Activated gamma-delta T cell treated with Interleukin-2 at 50 U/mL for 16 hours (primary cell): Measurements from ENCODE around the gene CFD.
"Not testable (repeated sequence)": the region's sequence is repeated elsewhere in the genome, so short reads cannot be mapped to it uniquely, and the experiment has no call there.

Experiments used
- DNase-seq: peaks from one replicate; pipeline ENCODE4 v3.0.0-alpha.2; 2020

Gene CFD

DNA sequence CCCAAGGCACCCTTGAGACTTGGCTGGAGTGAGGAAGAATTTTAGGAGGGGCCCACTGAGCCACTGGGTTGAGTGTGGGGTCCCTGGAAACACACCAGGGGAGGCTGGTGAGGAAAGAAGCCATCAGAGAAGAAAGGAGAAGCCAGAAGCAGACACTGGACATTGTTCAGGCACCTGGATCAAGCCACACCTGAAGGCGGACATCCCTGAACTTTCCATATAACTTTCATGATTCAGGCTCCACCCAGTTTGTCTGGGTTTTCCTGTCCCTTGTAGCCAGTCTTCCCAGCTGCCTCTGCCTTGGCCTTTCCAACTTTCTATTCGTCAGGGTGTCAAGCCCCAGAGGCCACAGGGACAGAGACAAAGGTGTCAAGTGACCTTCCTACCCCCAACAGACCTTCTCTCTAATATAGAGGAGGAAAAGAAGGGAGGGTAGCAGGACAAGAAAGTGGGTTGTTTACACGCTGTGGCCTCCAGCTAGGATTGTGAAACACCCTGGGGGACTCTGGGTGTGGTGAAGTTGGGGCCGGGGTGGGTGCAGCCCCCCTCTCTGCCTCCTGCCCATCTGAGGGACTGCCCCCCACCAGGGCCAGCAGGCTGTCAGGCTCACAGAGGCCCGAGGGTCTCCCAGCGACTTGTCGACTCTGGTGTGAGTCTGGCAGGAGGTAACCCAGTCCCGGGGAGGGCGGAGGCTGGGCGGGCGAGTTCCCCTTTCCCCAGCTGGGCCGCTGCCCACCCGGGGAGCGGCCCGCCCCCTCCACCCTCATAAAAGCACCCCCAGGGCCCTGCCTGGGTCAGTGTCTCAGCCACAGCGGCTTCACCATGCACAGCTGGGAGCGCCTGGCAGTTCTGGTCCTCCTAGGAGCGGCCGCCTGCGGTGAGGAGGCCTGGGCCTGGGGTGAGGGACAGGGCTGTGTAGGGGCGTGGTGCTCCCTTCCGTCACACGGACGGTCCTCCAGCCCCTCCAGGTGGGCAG is at the start of gene CFD:
CFD (plus strand) TSS at position 797 of the 976 bp plus-strand sequence; CDS start at position 823, 26 bp downstream.
- no peak for DNase-seq

DNA sequence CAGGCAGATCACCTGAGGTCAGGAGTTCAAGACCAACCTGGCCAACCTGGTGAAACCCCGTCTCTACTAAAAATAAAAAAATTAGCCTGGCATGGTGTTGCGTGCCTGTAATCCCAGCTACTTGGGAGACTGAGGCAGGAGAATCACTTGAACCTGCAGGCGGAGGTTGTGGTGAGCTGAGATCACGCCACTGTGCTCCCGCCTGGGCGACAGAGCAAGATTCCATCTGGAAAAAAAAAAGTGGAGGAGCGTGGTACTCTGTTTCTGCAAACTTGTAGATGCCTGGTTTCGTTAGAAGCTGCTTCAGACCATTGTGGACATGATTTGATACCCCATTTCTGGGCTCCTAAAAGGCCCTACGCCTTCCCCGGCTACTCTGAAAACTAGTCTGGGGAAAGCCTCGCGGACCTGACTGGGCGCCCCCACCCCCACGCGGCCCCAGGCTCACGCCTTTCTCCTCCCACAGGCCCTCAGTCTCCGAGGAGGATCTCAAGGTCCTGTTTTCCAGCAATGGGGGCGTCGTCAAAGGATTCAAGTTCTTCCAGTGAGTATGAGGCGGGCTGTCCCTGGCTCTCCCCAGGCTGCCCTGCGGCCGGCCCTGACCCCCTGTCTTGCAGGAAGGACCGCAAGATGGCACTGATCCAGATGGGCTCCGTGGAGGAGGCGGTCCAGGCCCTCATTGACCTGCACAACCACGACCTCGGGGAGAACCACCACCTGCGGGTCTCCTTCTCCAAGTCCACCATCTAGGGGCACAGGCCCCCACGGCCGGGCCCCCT is 49.2 kb upstream of the CFD start:
- no peak for DNase-seq

DNA sequence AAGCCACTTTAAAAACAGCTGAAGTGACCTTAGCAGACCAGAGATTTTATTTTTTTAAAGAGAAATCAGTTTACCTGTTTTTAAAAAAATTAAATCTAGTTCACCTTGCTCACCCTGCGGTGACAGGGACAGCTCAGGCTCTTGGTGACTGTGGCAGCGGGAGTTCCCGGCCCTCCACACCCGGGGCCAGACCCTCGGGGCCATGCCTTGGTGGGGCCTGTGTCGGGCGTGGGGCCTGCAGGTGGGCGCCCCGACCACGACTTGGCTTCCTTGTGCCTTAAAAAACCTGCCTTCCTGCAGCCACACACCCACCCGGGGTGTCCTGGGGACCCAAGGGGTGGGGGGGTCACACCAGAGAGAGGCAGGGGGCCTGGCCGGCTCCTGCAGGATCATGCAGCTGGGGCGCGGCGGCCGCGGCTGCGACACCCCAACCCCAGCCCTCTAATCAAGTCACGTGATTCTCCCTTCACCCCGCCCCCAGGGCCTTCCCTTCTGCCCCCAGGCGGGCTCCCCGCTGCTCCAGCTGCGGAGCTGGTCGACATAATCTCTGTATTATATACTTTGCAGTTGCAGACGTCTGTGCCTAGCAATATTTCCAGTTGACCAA is 48.5 kb upstream of the CFD start:
- no peak for DNase-seq

DNA sequence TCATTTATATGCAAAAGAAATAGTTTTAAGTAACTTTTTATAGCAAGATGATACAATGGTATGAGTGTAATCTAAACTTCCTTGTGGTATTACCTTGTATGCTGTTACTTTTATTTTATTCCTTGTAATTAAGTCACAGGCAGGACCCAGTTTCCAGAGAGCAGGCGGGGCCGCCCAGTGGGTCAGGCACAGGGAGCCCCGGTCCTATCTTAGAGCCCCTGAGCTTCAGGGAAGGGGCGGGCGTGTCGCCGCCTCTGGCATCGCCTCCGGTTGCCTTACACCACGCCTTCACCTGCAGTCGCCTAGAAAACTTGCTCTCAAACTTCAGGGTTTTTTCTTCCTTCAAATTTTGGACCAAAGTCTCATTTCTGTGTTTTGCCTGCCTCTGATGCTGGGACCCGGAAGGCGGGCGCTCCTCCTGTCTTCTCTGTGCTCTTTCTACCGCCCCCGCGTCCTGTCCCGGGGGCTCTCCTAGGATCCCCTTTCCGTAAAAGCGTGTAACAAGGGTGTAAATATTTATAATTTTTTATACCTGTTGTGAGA is 47.9 kb upstream of the CFD start:
- no peak for DNase-seq

DNA sequence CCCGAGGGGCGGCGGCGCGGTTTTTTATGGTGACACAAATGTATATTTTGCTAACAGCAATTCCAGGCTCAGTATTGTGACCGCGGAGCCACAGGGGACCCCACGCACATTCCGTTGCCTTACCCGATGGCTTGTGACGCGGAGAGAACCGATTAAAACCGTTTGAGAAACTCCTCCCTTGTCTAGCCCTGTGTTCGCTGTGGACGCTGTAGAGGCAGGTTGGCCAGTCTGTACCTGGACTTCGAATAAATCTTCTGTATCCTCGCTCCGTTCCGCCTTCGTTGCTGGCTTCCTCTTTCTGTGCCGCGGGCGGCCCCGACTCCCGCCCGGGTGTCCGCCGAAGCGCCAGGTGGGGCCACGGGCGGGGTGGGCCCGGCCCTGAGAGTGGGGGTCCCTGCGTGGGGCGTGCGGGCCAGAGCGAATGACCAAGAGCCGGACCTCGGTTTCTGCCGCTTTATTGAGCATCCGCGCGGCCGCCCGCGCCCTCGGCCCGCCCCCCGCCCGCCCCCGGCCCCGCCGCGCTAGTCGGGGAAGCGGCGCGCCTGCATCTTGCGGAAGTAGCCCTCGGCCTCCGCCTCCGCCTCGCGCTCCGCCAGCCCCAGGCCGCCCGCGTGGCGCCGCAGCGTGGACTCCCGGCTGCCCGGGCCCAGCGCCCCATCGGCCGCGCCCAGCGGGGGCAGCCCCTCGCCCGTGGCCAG is 47.3 kb upstream of the CFD start:
- no peak for DNase-seq

GRCh38 chr19:812747-813218 is 46.7 kb upstream of the CFD start:
- no peak for DNase-seq

DNA sequence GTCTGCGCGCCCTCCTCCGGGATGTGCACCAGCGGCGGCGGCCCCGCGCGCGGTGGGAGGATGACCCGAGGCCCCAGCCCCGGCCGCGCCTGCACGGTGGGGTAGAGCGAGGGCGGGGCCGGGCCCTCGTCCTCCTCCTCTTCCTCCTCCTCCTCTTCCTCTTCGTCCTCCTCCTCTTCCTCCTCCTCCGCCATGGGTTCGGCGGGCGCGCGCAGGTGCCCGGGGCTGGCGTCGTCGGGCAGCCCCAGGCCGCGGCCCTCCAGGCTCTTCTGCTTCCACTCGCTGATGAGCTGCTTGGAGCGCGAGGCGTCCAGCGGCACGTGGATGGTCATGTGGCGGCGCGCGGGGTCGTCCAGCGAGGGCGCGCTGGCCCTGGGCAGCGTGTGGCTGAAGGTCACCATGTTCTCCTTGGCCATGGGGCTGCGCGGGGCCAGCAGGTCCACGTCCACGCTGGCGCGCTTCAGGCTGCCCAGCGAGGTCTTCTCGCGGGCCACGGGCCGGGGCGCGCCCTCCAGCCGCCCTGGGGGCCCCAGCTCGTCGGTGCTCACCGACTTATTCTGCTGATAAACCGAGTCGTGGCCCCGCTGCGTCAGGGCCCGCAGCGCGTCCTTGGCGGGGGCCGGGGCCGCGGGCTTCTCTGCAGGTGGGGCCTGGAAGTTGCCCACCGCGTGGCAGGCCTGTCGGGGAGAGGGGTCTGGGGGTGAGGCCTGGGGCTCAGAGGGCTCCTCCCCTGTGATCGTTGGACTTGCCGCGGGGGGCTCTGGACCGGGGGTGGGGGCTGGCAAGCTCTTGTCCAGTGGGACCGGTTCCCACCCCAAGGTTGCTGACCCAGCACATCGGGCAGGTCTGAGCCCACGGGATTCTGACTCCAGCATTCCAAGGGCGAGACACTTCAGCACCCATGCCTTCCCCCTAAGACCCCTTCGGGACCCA is 46.0 kb upstream of the CFD start:
- no peak for DNase-seq

- DNase-seq, result no peak
These were observed 45.0 kb upstream of the CFD start for GRCh38 chr19:814152-815078.

DNA sequence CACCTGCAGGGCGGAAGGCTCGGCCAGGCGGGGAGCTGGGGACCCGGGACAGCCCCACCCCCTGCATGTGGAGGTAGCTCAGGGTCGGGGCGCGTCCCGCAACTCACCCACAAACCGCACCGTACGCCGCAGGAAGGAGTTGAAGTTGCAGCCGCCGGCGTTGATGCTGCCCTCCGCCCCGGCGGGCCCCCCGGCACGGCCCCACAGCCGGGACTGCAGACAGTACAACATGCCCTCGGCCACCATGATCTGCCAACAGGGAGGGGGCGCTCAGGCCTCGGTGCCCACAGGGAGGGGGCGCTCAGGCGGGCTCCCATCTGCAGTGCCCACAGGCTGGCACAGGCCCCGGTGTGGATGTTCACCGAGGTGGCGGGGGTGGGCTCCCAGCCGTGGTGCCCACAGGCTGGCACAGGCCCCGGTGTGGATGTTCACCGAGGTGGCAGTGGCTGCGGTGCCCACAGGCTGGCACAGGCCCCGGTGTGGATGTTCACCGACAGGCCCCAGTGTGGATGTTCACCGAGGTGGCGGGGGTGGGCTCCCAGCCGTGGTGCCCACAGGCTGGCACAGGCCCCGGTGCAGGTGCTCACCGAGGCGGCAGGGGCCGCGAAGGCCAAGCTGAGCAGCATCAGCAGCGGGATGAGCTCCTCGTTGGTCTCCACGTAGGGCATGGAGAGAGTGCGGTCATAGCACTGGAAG is 44.2 kb upstream of the CFD start:
- no peak for DNase-seq

- no peak for DNase-seq
These were observed 43.5 kb upstream of the CFD start for GRCh38 chr19:815775-816499.

DNA sequence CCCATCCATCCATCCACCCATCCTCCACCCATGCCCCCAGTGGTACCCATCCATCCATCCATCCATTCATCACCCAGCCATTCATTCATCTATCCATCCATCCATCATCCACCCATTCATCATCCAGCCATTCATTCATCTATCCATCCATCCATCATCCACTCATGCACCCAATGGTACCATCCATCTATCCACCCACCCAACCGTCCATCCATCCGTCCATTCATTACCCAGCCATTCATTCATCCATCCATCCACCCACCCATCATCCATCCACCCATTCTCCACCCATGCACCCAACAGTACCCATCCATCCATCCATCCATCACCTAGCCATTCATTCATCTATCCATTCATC is 43.0 kb upstream of the CFD start:
- DNase-seq, result no peak

- DNase-seq, result not testable (repeated sequence)
These were observed 39.3 kb upstream of the CFD start for GRCh38 chr19:820212-820611.

DNA sequence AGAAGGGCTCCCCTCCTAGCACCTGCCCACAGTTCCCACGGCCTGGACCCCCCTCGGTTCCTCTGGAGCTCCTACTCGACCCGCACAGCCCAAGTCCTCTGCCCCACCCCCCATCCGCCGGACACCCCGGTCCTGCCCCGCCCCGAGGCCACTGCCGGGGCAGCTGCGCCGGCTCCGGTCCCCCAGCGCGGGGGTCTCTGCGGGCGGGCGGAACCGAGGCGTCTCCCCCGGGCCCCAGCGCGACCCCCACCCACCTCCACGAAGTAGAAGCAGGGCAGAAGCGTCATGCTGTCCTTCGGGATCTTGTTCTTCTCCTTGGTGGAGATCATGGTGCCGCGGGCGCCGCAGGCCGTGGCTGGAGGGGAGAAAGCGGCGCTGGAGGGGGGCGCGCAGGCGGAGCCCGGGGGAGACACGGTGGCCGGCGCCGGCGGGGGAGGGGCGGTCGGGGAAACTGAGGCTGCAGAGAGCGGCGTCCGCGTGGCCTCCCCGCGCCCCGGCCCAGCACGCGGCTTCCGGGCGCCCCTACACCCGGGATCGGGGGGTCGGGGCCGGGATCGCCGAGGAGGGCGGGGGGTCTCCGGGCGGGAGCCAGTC is 38.1 kb upstream of the CFD start:
- no peak for DNase-seq

DNA sequence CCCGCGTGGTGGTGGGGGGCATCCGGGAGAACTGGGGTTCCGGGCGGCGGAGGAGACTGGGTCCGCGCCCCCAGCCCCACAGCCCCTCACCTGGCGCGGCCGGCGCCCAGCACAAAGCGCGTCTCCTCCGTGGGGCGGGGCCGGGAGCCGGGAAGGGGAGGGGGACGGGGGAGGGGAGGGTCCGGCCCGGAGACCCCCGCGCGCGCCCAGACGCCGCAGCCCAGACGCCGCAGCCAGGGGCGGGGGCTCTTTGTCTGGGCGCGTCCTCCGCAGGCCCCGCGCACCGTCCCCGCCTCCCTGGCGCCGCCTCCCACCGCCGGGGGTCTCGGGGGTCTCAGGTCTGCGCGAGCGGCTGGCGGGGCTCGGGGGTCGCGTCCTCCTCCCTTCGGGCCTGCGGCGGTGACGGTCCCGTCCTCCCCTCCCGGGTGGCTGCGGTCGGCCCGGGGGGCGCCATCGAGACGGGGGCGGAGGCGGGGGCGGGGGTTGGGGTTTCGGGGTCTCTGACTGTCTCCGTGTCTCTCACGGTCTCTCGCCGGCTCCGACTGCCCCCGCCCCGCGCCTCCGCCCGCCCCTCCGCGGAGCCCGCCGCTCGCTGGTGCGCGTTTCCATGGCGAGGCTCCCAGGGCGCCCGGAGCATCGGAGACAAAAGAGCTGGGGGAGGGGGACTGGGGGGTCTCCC is 37.5 kb upstream of the CFD start, which contains the start of gene PLPPR3:
PLPPR3 (minus strand) TSS at position 131 of the 679 bp plus-strand sequence. CDS start 396 bp downstream, outside the sequence.
- DNase-seq, result no peak

GRCh38 chr19:823565-824121 is 35.8 kb upstream of the CFD start:
- no peak for DNase-seq

GRCh38 chr19:824885-825284 is 34.6 kb upstream of the CFD start:
- DNase-seq, result no peak
